ENCODE results near the gene WIPI1.

- no peak for TF ChIP-seq GABPA (IDR thresholded peaks at IDR 0.05; ENCODE audit: low read depth)
- TF ChIP-seq SPI1 (IDR thresholded peaks at IDR 0.05; ENCODE audit: borderline replicate concordance, low read depth), result no peak
- no peak for TF ChIP-seq POLR2AphosphoS5 (IDR thresholded peaks at IDR 0.05; ENCODE audit: low read depth)
- TF ChIP-seq CTCF (IDR thresholded peaks at IDR 0.05; ENCODE audit: insufficient read depth, low read length), result no peak
These were observed 6.5 kb downstream of the WIPI1 start for GRCh38 chr17:68450801-68451200.

Data from HL-60 (cell line).